Glutamatergic neuron (in vitro differentiated cells): ENCODE data around the gene CD151. TPM values are rescaled to one million over a fixed set of nuclear protein-coding genes. Genes with fewer than 3 reads are reported as not detected.

Experiments
- DNase-seq: peaks from one replicate; pipeline ENCODE4 v3.0.0; 2022
- H3K27ac Mint-ChIP-seq: one replicate; pipeline ENCODE4 v1.8.0; 2020; ENCODE audit warnings: mild to moderate bottlenecking, mixed read lengths, inconsistent platforms; ENCODE audit not compliant: unreplicated experiment
- H3K27me3 Mint-ChIP-seq: one replicate; pipeline ENCODE4 v1.8.0; 2020; ENCODE audit warnings: mild to moderate bottlenecking, moderate library complexity, mixed read lengths, inconsistent platforms; ENCODE audit not compliant: unreplicated experiment
- H3K36me3 Mint-ChIP-seq: one replicate; pipeline ENCODE4 v1.8.0; 2020; ENCODE audit warnings: mild to moderate bottlenecking, mixed read lengths, inconsistent platforms; ENCODE audit not compliant: unreplicated experiment
- H3K4me1 Mint-ChIP-seq: one replicate; pipeline ENCODE4 v1.8.0; 2020; ENCODE audit warnings: mild to moderate bottlenecking, low read depth, mixed read lengths, inconsistent platforms; ENCODE audit not compliant: unreplicated experiment
- H3K4me3 Mint-ChIP-seq: one replicate; pipeline ENCODE4 v1.8.0; 2020; ENCODE audit warnings: mild to moderate bottlenecking, mixed read lengths, inconsistent platforms; ENCODE audit not compliant: unreplicated experiment
- H3K9me3 Mint-ChIP-seq: one replicate; pipeline ENCODE4 v1.8.0; 2020; ENCODE audit warnings: mild to moderate bottlenecking, moderate library complexity, mixed read lengths, inconsistent platforms; ENCODE audit not compliant: unreplicated experiment
- total RNA-seq: library from RNA; stranded (reverse); fragmentation: NEBNext Ultra II Directional; extraction: Animal tissue kit (Norgen Biotek cat#: 25700); gene quantifications from one replicate; pipeline ENCODE4 v1.2.1, GENCODE V29; 2021; ENCODE audit not compliant: unreplicated experiment
- TF ChIP-seq, protein P1 (sequence below): fragments of 200-600 bp; sonication (generic); IDR thresholded peaks from one replicate; pipeline ENCODE4 v1.5.0; 2021; ENCODE audit not compliant: partially characterized antibody, unreplicated experiment

The CD151 gene
- total RNA-seq, 1 donor from 2014 or later: 346 TPM

DNA sequence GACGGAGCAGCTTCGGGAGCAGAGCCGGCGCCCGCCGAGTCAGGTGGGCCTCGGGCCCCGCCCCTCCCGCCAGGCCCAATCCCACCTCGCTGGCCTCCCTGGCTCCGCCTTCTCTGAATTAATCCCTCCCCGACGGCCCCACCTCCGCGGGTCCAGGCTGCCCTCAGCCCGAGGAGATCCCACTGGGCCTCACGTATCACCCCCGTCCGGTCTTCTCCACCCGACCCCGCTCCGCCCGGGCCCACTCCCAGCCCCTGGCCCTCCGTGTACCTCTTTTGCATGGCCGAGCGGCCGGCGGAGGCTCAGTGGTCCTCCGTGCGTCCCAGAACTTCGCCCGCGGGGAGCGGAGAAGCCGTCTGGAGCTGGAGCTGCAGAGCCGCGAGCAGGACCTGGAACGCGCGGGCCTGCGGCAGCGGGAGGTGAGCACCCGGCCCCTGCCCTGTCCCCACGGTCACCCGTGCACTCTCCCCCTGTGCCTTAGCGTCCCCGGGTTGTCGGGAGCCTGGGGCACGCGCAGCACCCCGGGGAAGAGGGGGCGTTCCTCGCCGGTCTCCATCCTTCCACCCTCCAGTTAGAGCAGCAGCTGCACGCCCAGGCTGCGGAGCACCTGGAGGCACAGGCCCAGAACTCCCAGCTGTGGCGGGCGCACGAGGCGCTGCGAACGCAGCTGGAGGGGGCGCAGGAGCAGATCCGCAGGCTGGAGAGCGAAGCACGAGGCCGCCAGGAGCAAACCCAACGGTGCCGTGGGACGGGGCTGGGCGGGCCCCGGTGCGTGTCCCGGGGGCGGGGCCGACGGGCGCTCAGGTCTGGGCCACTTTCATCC lies 2.2 kb upstream of the CD151 start:
- TF ChIP-seq, protein P1, sequence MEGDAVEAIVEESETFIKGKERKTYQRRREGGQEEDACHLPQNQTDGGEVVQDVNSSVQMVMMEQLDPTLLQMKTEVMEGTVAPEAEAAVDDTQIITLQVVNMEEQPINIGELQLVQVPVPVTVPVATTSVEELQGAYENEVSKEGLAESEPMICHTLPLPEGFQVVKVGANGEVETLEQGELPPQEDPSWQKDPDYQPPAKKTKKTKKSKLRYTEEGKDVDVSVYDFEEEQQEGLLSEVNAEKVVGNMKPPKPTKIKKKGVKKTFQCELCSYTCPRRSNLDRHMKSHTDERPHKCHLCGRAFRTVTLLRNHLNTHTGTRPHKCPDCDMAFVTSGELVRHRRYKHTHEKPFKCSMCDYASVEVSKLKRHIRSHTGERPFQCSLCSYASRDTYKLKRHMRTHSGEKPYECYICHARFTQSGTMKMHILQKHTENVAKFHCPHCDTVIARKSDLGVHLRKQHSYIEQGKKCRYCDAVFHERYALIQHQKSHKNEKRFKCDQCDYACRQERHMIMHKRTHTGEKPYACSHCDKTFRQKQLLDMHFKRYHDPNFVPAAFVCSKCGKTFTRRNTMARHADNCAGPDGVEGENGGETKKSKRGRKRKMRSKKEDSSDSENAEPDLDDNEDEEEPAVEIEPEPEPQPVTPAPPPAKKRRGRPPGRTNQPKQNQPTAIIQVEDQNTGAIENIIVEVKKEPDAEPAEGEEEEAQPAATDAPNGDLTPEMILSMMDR: no peak
- Mint-ChIP-seq H3K4me1 (peaks cover 11% of the 10 kb centered on the region), H3K9me3 (peaks cover 11% of the 10 kb centered on the region), H3K27me3 (peaks cover 18% of the 10 kb centered on the region), H3K36me3 (no peaks in the 10 kb centered on the region), H3K27ac (no peak overlapping the region), H3K4me3 (peak overlapping the region; percentile 42)
- DNase-seq: peak; percentile 90

DNA sequence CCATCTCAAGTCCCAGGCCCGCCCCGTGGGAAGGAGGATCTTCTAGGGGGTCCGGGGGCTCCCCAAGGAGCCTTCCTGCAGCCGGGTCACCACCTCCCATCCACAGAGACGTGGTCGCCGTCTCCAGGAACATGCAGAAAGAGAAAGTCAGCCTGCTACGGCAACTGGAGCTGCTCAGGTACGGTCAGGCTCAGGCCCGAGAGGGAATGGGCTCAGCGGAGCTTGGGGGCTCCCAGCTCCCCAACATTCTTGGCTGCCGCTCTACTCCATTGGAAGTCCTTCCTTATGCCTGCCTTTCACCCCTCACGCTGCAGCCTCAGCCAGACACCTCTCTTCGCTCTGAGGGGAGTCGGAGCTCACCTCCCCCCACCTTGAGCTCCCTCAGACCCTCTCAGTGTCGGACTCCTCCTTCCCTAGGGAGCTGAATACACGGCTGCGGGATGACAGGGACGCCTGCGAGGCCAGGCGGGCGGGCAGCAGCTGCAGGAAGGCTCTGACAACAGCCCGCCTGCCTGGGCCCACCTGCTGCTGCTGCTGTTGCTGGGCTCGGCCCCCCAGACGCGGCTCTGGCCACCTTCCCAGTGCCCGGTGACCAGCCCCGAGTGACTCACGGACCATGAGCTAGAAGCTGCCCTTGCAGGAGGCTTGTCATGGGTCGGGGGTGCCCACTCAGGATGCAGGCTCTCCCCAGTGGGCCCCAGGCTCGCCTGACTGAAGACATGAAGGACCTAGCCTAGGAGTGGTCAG lies 1.5 kb upstream of the CD151 start:
- DNase-seq: peak; percentile 65
- no peaks in the 10 kb centered on the region for H3K36me3 Mint-ChIP-seq
- H3K27ac Mint-ChIP-seq: peak overlapping the region; percentile 89
- peak overlapping the region; percentile 86 for H3K4me3 Mint-ChIP-seq
- peaks cover 11% of the 10 kb centered on the region for H3K4me1 Mint-ChIP-seq
- H3K9me3 Mint-ChIP-seq: peaks cover 11% of the 10 kb centered on the region
- H3K27me3 Mint-ChIP-seq: peaks cover 18% of the 10 kb centered on the region
- TF ChIP-seq, protein P1: no peak

DNA sequence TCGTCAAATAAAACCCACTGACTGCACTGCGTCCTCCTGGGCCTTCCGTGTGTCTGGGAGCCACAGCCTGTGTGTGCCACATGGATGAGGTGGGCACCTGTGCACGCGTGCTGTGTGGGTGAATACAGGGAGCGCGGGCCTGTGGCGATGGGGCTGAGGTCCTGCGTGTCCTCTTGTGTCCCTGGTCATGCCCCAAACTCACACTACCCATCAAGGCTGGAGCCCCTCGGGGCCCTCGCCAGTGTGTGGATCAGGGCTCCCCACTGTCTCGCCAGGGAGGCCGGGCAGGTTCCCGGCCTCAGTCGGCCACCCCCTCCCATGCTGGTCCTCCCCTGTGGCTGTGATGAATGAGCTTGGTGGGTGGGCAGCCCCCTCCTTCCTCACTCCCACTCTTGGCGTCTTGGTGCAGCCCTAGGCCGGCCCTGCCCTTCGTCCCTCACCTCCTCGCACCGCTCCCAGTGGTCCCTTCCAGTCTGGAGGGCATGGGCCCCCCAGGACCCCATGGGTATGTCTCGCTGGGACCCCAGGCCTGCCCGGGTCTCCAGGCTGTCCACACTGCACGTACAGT lies 707 bp upstream of the CD151 start:
- Mint-ChIP-seq H3K4me3 (peak overlapping the region; percentile 88), H3K27ac (peak overlapping the region; percentile 90), H3K27me3 (peaks cover 14% of the 10 kb centered on the region), H3K4me1 (peaks cover 11% of the 10 kb centered on the region), H3K36me3 (no peaks in the 10 kb centered on the region), H3K9me3 (peaks cover 7% of the 10 kb centered on the region)
- TF ChIP-seq, protein P1: no peak
- DNase-seq: no peak

DNA sequence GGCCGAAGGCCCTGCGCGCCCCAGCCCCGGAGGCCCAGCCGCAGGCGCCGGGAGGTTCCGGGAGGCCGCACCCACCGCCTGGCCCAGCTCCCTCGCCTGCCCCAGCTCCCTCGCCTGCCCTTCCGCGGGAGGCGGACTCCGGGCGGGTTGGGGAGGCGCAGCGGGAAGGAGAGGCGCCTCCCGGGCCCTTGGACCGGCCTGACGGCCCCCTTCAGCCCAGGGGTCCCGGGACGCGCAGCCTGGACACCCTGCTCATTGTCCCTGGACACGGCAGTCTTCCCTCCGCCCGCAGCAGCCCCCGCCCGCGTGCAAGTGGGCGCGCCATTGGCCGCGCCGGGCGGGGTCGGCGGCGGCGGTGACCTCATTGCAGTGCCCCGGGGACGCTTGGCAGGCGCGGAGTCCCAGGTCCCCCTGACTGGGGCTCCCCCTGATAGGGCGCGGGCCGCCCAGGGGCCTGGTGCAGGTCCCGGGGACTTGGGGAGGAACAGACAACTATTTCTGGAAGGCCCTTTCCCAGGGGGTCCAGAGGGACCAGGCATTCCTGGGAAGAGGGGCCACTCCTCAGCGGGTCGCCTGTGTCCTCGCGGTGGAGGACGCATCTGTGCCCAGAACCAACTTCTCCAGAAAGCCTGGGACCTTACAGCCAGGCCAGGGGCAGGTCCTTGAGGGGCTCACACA lies 501 bp downstream of the CD151 start:
- peaks cover 5% of the 10 kb centered on the region for H3K4me1 Mint-ChIP-seq
- H3K27ac Mint-ChIP-seq: peak overlapping the region; percentile 92
- H3K27me3 Mint-ChIP-seq: peaks cover 14% of the 10 kb centered on the region
- DNase-seq: peak; percentile 85
- peak overlapping the region; percentile 92 for H3K4me3 Mint-ChIP-seq
- TF ChIP-seq, protein P1: no peak
- H3K36me3 Mint-ChIP-seq: no peaks in the 10 kb centered on the region
- peaks cover 7% of the 10 kb centered on the region for H3K9me3 Mint-ChIP-seq
